ENCODE data around the gene UBE2H.
A peak's percentile ranks its signal among the peaks of the same experiment; 100 is the strongest.
"Not testable (repeated sequence)": the region's sequence is repeated elsewhere in the genome, so short reads cannot be mapped to it uniquely, and the experiment has no call there.

UBE2H gene

GRCh38 chr7:129824291-129825208 lies 128.2 kb downstream of the UBE2H start:
- peak overlapping the region; percentile 69 for H3K4me2 ChIP-seq (ENCODE audit: low read depth, low read length, poor library complexity, severe bottlenecking)
- no peaks in the 10 kb centered on the region for H3K9me3 ChIP-seq (ENCODE audit: insufficient read depth, low read length)
- no peak overlapping the region for H3K27ac ChIP-seq (ENCODE audit: low read depth, low read length)
- TF ChIP-seq, protein P1, sequence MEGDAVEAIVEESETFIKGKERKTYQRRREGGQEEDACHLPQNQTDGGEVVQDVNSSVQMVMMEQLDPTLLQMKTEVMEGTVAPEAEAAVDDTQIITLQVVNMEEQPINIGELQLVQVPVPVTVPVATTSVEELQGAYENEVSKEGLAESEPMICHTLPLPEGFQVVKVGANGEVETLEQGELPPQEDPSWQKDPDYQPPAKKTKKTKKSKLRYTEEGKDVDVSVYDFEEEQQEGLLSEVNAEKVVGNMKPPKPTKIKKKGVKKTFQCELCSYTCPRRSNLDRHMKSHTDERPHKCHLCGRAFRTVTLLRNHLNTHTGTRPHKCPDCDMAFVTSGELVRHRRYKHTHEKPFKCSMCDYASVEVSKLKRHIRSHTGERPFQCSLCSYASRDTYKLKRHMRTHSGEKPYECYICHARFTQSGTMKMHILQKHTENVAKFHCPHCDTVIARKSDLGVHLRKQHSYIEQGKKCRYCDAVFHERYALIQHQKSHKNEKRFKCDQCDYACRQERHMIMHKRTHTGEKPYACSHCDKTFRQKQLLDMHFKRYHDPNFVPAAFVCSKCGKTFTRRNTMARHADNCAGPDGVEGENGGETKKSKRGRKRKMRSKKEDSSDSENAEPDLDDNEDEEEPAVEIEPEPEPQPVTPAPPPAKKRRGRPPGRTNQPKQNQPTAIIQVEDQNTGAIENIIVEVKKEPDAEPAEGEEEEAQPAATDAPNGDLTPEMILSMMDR (IDR thresholded peaks at IDR 0.05; ENCODE audit: insufficient read depth, low read length, poor library complexity, severe bottlenecking): no peak
- no peak for TF ChIP-seq EZH2phosphoT487 (conservative IDR thresholded peaks at IDR 0.05; ENCODE audit: low read length)
- peak overlapping the region; percentile 77 for H2AFZ ChIP-seq (ENCODE audit: low read depth, low read length, severe bottlenecking)
- H3K9ac ChIP-seq (ENCODE audit: low read length): peak overlapping the region; percentile 61
- no peaks in the 10 kb centered on the region for H3K36me3 ChIP-seq (ENCODE audit: low read length)
- no peaks in the 10 kb centered on the region for H3K79me2 ChIP-seq (ENCODE audit: insufficient read depth, low read length)
- no peaks in the 10 kb centered on the region for H3K9me2 ChIP-seq (replicated peaks; ENCODE audit: insufficient read depth, low read length)
- H4K20me1 ChIP-seq (ENCODE audit: low read depth, low read length): no peaks in the 10 kb centered on the region
- H3F3A ChIP-seq (ENCODE audit: insufficient read depth): no peaks in the 10 kb centered on the region
- H3K4me3 ChIP-seq (ENCODE audit: insufficient read depth, low read length, poor library complexity, severe bottlenecking): peak overlapping the region; percentile 71
- no peaks in the 10 kb centered on the region for H3K27me3 ChIP-seq (ENCODE audit: low read length)

GRCh38 chr7:129823143-129823542 lies 129.6 kb downstream of the UBE2H start:
- not testable (repeated sequence) for H3K9ac ChIP-seq (ENCODE audit: low read length); H3K27ac ChIP-seq (ENCODE audit: low read depth, low read length); H4K20me1 ChIP-seq (ENCODE audit: low read depth, low read length); H3K36me3 ChIP-seq (ENCODE audit: low read length); H3K79me2 ChIP-seq (ENCODE audit: insufficient read depth, low read length); H3F3A ChIP-seq (ENCODE audit: insufficient read depth); H2AFZ ChIP-seq (ENCODE audit: low read depth, low read length, severe bottlenecking); H3K27me3 ChIP-seq (ENCODE audit: low read length); H3K4me3 ChIP-seq (ENCODE audit: insufficient read depth, low read length, poor library complexity, severe bottlenecking); H3K4me2 ChIP-seq (ENCODE audit: low read depth, low read length, poor library complexity, severe bottlenecking); H3K9me2 ChIP-seq (replicated peaks; ENCODE audit: insufficient read depth, low read length); H3K9me3 ChIP-seq (ENCODE audit: insufficient read depth, low read length)

DNA sequence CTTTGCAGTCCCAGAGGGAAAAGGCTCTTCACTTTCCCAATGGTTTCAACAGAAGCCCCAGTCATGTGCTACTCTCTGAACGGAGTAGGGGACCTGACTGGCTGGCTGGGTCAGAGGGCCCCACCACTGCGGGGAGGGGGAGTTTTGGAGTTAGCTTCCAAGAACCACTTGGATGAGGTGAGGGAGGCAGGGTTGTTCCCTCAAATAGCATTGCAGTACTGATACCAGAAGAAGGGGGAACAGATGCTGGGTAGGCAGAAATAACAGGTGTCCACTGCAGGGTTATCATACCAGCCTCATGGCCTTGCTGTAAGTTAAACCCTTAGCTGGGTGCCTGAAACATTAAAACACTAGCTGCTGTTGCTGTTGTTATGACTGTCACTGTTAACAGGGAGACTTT lies 131.3 kb downstream of the UBE2H start:
- Histone ChIP-seq H4K20me1 (ENCODE audit: low read depth, low read length) (no peaks in the 10 kb centered on the region), H3F3A (ENCODE audit: insufficient read depth) (no peaks in the 10 kb centered on the region), H3K27ac (ENCODE audit: low read depth, low read length) (no peak overlapping the region), H3K79me2 (ENCODE audit: insufficient read depth, low read length) (no peaks in the 10 kb centered on the region), H3K36me3 (ENCODE audit: low read length) (no peaks in the 10 kb centered on the region), H3K9me2 (replicated peaks; ENCODE audit: insufficient read depth, low read length) (no peaks in the 10 kb centered on the region), H3K9me3 (ENCODE audit: insufficient read depth, low read length) (peaks cover 5% of the 10 kb centered on the region; the same call in 1 of the 2 replicates), H3K27me3 (ENCODE audit: low read length) (no peaks in the 10 kb centered on the region), H3K4me3 (ENCODE audit: insufficient read depth, low read length, poor library complexity, severe bottlenecking) (no peak overlapping the region), H3K9ac (ENCODE audit: low read length) (no peak overlapping the region), H2AFZ (ENCODE audit: low read depth, low read length, severe bottlenecking) (no peak overlapping the region), H3K4me2 (ENCODE audit: low read depth, low read length, poor library complexity, severe bottlenecking) (no peak overlapping the region)
- no peak for TF ChIP-seq EZH2phosphoT487 (conservative IDR thresholded peaks at IDR 0.05; ENCODE audit: low read length)
- TF ChIP-seq, protein P1 (IDR thresholded peaks at IDR 0.05; ENCODE audit: insufficient read depth, low read length, poor library complexity, severe bottlenecking): no peak

DNA sequence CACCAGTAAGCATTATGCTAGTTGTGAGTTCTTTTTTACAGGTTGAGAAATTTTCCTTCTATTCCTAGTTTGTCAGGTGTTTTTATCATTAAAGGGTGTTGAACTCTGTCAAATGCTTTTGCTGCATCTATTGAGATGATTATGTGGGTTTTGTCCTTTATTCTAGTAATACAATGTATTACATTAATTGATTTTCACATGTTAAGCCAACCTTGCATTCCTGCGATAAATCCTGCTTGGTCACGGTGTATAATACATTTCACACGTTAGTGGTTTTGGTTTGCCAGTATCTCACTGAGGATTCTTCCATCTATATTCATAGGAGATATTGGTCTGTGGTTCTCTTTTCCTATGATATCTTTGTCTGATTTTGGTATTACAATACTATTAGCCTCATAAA lies 136.0 kb downstream of the UBE2H start:
- Histone ChIP-seq H3K9me2 (replicated peaks; ENCODE audit: insufficient read depth, low read length) (no peaks in the 10 kb centered on the region), H2AFZ (ENCODE audit: low read depth, low read length, severe bottlenecking) (no peak overlapping the region), H3K36me3 (ENCODE audit: low read length) (no peaks in the 10 kb centered on the region), H4K20me1 (ENCODE audit: low read depth, low read length) (no peaks in the 10 kb centered on the region), H3K4me3 (ENCODE audit: insufficient read depth, low read length, poor library complexity, severe bottlenecking) (no peak overlapping the region), H3K9me3 (ENCODE audit: insufficient read depth, low read length) (peaks cover 5% of the 10 kb centered on the region; the same call in 1 of the 2 replicates), H3K4me2 (ENCODE audit: low read depth, low read length, poor library complexity, severe bottlenecking) (no peak overlapping the region), H3K27me3 (ENCODE audit: low read length) (no peaks in the 10 kb centered on the region), H3K79me2 (ENCODE audit: insufficient read depth, low read length) (no peaks in the 10 kb centered on the region), H3K9ac (ENCODE audit: low read length) (no peak overlapping the region), H3K27ac (ENCODE audit: low read depth, low read length) (no peak overlapping the region), H3F3A (ENCODE audit: insufficient read depth) (no peaks in the 10 kb centered on the region)
- no peak for TF ChIP-seq EZH2phosphoT487 (conservative IDR thresholded peaks at IDR 0.05; ENCODE audit: low read length)
- TF ChIP-seq, protein P1 (IDR thresholded peaks at IDR 0.05; ENCODE audit: insufficient read depth, low read length, poor library complexity, severe bottlenecking): no peak
